ENCODE results near the gene DOK5.
"Not testable (repeated sequence)": the region's sequence is repeated elsewhere in the genome, so short reads cannot be mapped to it uniquely, and the experiment has no call there.

The DOK5 gene

DNA sequence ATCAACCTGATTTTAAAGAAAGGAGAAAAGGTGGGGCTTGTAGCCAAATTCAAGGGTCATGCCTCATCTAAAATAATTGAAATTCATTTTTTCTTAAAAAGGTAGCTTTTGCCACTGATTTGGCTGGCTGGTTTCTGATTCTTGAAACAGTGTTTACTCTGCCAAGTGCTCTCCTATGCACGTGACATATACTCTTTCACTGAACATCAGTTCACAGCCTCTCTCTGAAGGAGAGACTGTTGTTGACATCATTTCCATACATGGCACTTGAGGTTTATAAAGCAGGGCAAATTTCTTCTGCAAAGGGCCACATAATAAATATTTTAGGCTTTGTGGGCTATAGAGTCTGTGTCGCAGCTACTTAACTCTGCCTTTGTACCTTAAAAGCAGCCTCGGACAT lies 40.4 kb upstream of the DOK5 start:
- H3K4me3 ChIP-seq (ENCODE audit: low read depth, low read length): no peak overlapping the region
- TF ChIP-seq, protein P1, sequence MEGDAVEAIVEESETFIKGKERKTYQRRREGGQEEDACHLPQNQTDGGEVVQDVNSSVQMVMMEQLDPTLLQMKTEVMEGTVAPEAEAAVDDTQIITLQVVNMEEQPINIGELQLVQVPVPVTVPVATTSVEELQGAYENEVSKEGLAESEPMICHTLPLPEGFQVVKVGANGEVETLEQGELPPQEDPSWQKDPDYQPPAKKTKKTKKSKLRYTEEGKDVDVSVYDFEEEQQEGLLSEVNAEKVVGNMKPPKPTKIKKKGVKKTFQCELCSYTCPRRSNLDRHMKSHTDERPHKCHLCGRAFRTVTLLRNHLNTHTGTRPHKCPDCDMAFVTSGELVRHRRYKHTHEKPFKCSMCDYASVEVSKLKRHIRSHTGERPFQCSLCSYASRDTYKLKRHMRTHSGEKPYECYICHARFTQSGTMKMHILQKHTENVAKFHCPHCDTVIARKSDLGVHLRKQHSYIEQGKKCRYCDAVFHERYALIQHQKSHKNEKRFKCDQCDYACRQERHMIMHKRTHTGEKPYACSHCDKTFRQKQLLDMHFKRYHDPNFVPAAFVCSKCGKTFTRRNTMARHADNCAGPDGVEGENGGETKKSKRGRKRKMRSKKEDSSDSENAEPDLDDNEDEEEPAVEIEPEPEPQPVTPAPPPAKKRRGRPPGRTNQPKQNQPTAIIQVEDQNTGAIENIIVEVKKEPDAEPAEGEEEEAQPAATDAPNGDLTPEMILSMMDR (IDR thresholded peaks at IDR 0.05; ENCODE audit: borderline replicate concordance, insufficient read depth, low read depth, low read length): no peak

DNA sequence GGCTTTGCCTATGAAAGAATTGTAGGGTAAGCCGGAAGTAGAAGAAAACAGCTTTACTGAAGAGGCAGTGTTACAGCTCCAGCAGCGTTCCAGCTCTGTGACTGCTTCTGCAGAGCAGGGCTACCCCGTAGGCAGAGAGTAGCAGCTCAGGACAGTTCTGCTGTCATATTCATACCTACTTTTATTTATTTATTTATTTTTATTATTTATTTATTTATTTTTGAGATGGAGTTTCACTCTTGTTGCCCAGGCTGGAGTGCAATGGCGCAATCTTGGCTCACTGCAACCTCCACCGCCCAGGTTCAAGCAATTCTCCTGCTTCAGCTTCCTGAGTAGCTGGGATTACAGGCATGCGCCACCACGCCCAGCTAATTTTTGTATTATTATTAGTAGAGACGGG lies 39.0 kb upstream of the DOK5 start:
- not testable (repeated sequence) for H3K4me3 ChIP-seq (ENCODE audit: low read depth, low read length)

DNA sequence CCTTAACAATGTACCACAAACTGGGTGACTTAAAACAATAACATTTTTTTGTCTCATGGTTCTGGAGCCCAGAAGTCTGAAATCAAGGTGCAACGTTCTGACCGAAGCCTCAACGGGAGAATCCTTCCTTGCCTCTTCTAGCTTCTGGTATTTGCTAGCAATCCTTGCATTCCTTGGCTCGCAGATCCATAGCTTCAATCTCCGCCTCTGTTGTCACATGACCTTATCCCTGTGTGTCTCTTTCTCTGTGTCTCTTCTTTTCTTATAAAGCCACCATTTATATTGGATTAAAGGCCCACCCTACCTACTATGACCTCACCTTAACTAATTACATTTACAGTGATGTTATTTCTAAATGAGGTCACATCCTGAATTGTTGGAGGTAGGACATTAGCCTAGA lies 37.2 kb upstream of the DOK5 start:
- TF ChIP-seq, protein P1 (IDR thresholded peaks at IDR 0.05; ENCODE audit: borderline replicate concordance, insufficient read depth, low read depth, low read length): no peak

DNA sequence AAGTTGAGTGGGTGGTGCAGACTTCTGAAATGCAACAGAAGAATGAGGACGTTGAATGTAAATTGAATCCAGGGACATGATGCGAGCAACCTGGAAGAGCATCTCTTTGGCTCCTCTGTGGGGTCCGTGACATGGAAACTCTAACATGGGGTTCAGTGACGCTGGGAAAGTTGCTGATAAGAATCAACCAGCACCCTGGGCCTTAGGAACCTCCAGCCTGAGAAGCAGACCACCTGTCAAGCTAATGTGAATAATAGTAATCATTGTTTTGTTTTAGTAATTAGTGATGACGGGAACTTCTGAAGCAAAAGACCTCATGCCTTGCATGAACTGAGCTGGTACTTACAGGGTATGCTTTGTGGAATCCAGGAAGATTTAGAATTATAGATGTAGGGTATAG lies 25.2 kb upstream of the DOK5 start:
- TF ChIP-seq, protein P1 (IDR thresholded peaks at IDR 0.05; ENCODE audit: borderline replicate concordance, insufficient read depth, low read depth, low read length): no peak
- no peak overlapping the region for H3K4me3 ChIP-seq (ENCODE audit: low read depth, low read length)

More for the DNA sequence above, 37.2 kb upstream of the DOK5 start:
- no peak overlapping the region for H3K4me3 ChIP-seq (ENCODE audit: low read depth, low read length)

DNA sequence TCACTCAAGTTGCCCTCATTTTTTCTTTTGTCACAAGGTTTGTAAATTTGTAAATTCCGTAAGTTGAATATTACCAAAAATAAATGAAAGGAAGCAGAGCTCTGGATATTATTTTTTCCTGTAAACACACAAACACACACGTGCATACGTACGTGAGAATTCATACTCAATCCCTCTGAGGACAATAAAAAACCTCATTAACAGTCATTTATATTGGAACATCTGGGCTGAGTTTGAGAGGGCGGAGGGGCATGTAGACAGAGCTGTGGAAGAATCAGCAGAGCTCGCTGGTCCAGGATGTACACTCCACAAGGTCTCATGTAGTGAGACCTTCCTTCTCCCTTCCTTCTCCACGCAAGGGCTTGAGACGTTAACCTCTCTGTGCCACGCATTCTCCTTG lies 24.2 kb upstream of the DOK5 start:
- TF ChIP-seq, protein P1 (IDR thresholded peaks at IDR 0.05; ENCODE audit: borderline replicate concordance, insufficient read depth, low read depth, low read length): no peak
- H3K4me3 ChIP-seq (ENCODE audit: low read depth, low read length): no peak overlapping the region

DNA sequence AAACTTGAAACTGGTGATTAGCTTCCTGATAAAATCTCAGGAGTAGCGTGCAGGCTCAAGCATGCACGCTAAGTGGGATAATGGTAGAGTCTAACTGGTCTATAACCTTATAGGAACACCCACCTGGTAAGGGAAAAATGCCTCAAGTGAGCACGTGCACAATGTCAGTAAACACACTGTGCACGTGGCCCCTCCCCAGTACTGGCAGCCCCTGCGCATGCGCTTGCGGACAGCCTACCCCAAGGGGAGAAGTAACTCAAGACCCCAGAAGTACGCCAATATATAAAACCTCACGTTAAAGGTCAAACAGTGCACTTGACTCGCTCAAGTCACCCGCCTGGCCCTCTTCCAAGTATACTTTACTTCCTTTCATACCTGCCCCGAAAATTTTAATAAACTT lies 23.1 kb upstream of the DOK5 start:
- no peak overlapping the region for H3K4me3 ChIP-seq (ENCODE audit: low read depth, low read length)
- TF ChIP-seq, protein P1 (IDR thresholded peaks at IDR 0.05; ENCODE audit: borderline replicate concordance, insufficient read depth, low read depth, low read length): no peak

DNA sequence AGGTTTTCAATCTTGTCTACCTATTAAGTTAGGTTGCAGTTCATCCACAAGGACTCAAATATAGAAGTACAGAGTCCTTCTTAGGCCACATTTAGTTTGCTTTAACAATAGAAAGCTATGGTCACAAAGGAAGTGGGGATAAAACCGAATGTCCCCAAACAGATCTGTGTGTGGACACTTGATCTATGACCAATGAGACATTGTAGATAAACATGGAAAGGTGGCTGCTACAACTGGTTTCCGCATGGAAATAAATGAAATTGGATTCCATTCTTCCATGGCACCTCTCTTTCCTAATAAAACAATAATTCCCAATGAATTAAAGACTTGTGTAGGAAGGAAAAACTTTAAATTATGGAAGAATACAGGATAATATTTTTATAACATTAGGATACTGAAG lies 20.4 kb upstream of the DOK5 start:
- TF ChIP-seq, protein P1 (IDR thresholded peaks at IDR 0.05; ENCODE audit: borderline replicate concordance, insufficient read depth, low read depth, low read length): no peak
- no peak overlapping the region for H3K4me3 ChIP-seq (ENCODE audit: low read depth, low read length)

DNA sequence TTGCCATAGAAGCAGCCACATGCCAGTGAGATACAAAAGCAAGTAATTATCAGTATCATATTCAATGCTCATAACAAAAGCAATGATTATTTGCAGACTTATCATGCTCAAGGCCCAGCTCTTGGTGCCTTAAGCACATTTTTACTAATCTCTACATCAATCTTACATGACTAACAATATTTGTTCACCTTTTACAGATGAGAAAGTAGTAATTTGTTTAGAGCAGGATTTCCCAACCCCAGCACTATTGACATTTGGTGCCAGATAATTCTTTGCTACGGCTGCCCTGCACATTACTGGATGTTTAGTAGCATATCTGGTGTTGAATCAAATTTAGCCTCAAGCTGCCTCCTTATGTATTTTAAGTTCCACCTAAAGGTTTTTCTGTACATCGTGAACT lies 19.0 kb upstream of the DOK5 start:
- H3K4me3 ChIP-seq (ENCODE audit: low read depth, low read length): no peak overlapping the region
- TF ChIP-seq, protein P1 (IDR thresholded peaks at IDR 0.05; ENCODE audit: borderline replicate concordance, insufficient read depth, low read depth, low read length): no peak
